Measurements from ENCODE around the gene NBPF14.
"Not testable (repeated sequence)": the region's sequence is repeated elsewhere in the genome, so short reads cannot be mapped to it uniquely, and the experiment has no call there.

GRCh38 chr1:148625451-148625850, 29.6 kb upstream of the NBPF14 start:
- TF ChIP-seq POLR2A (IDR thresholded peaks at IDR 0.05): not testable (repeated sequence)
- TF ChIP-seq, protein P1, sequence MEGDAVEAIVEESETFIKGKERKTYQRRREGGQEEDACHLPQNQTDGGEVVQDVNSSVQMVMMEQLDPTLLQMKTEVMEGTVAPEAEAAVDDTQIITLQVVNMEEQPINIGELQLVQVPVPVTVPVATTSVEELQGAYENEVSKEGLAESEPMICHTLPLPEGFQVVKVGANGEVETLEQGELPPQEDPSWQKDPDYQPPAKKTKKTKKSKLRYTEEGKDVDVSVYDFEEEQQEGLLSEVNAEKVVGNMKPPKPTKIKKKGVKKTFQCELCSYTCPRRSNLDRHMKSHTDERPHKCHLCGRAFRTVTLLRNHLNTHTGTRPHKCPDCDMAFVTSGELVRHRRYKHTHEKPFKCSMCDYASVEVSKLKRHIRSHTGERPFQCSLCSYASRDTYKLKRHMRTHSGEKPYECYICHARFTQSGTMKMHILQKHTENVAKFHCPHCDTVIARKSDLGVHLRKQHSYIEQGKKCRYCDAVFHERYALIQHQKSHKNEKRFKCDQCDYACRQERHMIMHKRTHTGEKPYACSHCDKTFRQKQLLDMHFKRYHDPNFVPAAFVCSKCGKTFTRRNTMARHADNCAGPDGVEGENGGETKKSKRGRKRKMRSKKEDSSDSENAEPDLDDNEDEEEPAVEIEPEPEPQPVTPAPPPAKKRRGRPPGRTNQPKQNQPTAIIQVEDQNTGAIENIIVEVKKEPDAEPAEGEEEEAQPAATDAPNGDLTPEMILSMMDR (IDR thresholded peaks at IDR 0.05): not testable (repeated sequence)
